PC-9 (cell line): Measurements from ENCODE around the gene CFAP97D1.

Source experiments
- EZH2 ChIP-seq: fragments of 200-600 bp; sonication (generic); IDR thresholded peaks from 2 replicates; pipeline ENCODE4 v1.8.0; 2017; ENCODE audit warnings: antibody characterized with exemption, low read depth
- TF ChIP-seq, protein P1 (sequence below): fragments of 200-600 bp; sonication (generic); conservative IDR thresholded peaks from 2 replicates; pipeline ENCODE4 v1.6.1; 2017; ENCODE audit warnings: mixed run types, antibody characterized with exemption, mild to moderate bottlenecking, moderate library complexity

- TF ChIP-seq, protein P1, sequence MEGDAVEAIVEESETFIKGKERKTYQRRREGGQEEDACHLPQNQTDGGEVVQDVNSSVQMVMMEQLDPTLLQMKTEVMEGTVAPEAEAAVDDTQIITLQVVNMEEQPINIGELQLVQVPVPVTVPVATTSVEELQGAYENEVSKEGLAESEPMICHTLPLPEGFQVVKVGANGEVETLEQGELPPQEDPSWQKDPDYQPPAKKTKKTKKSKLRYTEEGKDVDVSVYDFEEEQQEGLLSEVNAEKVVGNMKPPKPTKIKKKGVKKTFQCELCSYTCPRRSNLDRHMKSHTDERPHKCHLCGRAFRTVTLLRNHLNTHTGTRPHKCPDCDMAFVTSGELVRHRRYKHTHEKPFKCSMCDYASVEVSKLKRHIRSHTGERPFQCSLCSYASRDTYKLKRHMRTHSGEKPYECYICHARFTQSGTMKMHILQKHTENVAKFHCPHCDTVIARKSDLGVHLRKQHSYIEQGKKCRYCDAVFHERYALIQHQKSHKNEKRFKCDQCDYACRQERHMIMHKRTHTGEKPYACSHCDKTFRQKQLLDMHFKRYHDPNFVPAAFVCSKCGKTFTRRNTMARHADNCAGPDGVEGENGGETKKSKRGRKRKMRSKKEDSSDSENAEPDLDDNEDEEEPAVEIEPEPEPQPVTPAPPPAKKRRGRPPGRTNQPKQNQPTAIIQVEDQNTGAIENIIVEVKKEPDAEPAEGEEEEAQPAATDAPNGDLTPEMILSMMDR: no peak
- TF ChIP-seq EZH2: no peak
These were observed 27.8 kb downstream of the CFAP97D1 start for GRCh38 chr17:43808076-43808475.
